Activated B cell treated with CpG ODN at 0.5 μM for 24 hours (primary cell): Measurements from ENCODE around the gene RNF180. TPM values are rescaled to one million over a fixed set of nuclear protein-coding genes. Genes with fewer than 3 reads are reported as not detected.

ENCODE experiments used
- ATAC-seq: fragments of 200-7000 bp; cut with Tn5 transposase; one replicate; pipeline ENCODE4 v1.10.0; 2021; ENCODE audit warnings: low read depth, mild to moderate bottlenecking, moderate library complexity
- CTCF ChIA-PET: fragments of 350-600 bp; sonication (Branson Sonifier 250); formaldehyde crosslinking; loops from one replicate; lab custom pipeline; 2021; ENCODE audit warnings: antibody characterized with exemption; lab: Charles Lee
- POLR2A ChIA-PET: fragments of 350-600 bp; sonication (Branson Sonifier 250); formaldehyde crosslinking; loops from one replicate; lab custom pipeline; 2021; ENCODE audit warnings: antibody characterized with exemption; lab: Charles Lee
- DNase-seq: peaks from one replicate; pipeline ENCODE4 v3.0.0; 2022
- H3K27ac Mint-ChIP-seq: one replicate; pipeline ENCODE4 v1.8.0; 2020; ENCODE audit warnings: mixed read lengths
- H3K27me3 Mint-ChIP-seq: one replicate; pipeline ENCODE4 v1.8.0; 2021; ENCODE audit warnings: mixed read lengths
- H3K36me3 Mint-ChIP-seq: one replicate; pipeline ENCODE4 v1.8.0; 2021; ENCODE audit warnings: low read depth, mixed read lengths
- H3K4me1 Mint-ChIP-seq: one replicate; pipeline ENCODE4 v1.8.0; 2021; ENCODE audit warnings: mixed read lengths
- H3K4me3 Mint-ChIP-seq: one replicate; pipeline ENCODE4 v1.8.0; 2020; ENCODE audit warnings: mild to moderate bottlenecking, mixed read lengths
- H3K9me3 Mint-ChIP-seq: one replicate; pipeline ENCODE4 v1.8.0; 2020; ENCODE audit warnings: mixed read lengths
- intact Hi-C: fragments of 100-400 bp; cut with micrococcal nuclease; formaldehyde crosslinking; loops from one replicate; pipeline ENCODE4 v1.15.1; 2024
- total RNA-seq: library from RNA; stranded (reverse); gene quantifications from 2 replicates; pipeline ENCODE4 v1.2.3, GENCODE V29; 2022
- TF ChIP-seq, protein P1 (sequence below): fragments of 200-600 bp; IDR thresholded peaks from one replicate; pipeline ENCODE4 v1.8.0; 2022; ENCODE audit warnings: antibody characterized with exemption, mild to moderate bottlenecking

Gene RNF180
- total RNA-seq, 1 donor from 2014 or later = not detected

DNA sequence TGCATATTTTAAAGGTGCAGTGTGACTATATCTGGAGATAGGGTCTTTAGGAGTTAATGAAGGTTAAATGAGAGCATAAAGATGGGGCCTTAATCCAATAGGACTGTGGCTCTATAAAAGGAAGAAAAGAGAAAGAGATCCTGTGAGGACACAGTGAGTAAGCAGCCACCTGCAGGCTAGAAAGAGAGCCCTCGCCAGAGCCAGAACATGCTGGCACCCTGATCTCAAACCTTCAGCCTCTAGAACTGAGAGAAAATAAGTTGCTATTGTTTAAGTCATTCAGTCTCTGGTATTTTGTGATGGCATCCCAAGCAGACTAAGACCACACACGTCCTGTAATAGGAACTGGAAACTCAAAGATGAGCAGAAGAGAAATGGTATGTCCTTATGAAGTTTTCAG, 41.0 kb downstream of the RNF180 start:
- Mint-ChIP-seq H3K9me3 (no peaks in the 10 kb centered on the region), H3K4me1 (no peaks in the 10 kb centered on the region), H3K27ac (no peak overlapping the region), H3K27me3 (no peaks in the 10 kb centered on the region), H3K36me3 (no peaks in the 10 kb centered on the region), H3K4me3 (no peak overlapping the region)
- ChIA-PET POLR2A (no interaction called here), CTCF (no interaction called here)
- intact Hi-C loops = no loop called here
- TF ChIP-seq, protein P1, sequence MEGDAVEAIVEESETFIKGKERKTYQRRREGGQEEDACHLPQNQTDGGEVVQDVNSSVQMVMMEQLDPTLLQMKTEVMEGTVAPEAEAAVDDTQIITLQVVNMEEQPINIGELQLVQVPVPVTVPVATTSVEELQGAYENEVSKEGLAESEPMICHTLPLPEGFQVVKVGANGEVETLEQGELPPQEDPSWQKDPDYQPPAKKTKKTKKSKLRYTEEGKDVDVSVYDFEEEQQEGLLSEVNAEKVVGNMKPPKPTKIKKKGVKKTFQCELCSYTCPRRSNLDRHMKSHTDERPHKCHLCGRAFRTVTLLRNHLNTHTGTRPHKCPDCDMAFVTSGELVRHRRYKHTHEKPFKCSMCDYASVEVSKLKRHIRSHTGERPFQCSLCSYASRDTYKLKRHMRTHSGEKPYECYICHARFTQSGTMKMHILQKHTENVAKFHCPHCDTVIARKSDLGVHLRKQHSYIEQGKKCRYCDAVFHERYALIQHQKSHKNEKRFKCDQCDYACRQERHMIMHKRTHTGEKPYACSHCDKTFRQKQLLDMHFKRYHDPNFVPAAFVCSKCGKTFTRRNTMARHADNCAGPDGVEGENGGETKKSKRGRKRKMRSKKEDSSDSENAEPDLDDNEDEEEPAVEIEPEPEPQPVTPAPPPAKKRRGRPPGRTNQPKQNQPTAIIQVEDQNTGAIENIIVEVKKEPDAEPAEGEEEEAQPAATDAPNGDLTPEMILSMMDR = no peak
- DNase-seq (no peak), ATAC-seq (no peak)

DNA sequence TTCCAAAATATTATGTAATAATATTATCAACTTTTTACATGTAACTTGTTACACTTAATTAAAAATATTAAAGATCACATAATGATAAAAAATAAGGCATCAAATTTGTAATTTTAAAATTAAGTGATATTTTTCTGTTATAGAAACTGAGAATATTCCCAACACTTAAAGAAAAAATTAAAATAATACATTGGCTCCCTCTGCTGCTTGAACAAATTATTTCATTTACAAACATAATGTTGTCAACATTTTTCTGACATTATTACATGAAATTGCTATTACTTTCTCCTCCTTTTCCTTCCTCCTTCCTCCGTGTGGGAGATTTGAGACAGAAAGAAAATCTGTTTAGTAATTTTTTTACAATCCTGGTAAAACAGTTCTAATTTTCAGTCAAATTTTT, 42.3 kb downstream of the RNF180 start:
- H3K4me3 Mint-ChIP-seq = no peak overlapping the region
- H3K27ac Mint-ChIP-seq = no peak overlapping the region
- no peaks in the 10 kb centered on the region for H3K36me3 Mint-ChIP-seq
- no peaks in the 10 kb centered on the region for H3K9me3 Mint-ChIP-seq
- ChIA-PET POLR2A (no interaction called here), CTCF (no interaction called here)
- H3K4me1 Mint-ChIP-seq = no peaks in the 10 kb centered on the region
- intact Hi-C loops = no loop called here
- no peak for ATAC-seq
- no peaks in the 10 kb centered on the region for H3K27me3 Mint-ChIP-seq
- DNase-seq = no peak
- TF ChIP-seq, protein P1 = no peak

DNA sequence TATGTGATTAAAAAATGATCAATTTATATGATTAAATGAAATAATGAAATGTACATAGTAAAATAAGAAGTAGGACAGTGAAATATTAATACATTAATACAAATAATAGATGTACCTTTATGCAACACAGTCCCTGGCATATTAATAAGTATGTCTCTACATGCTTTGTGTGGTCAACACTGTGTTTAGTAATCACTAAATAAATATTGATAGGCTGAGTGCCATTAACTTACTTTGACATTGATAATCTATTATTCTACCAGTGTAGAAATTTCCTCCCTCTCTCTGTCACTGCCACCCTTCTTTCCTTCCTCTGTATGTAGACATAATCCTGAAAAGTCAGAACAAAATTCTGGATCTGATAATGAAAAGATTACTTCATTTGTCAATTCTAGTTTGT, 43.7 kb downstream of the RNF180 start:
- no peak for DNase-seq
- H3K9me3 Mint-ChIP-seq = no peaks in the 10 kb centered on the region
- ATAC-seq = no peak
- ChIA-PET CTCF (no interaction called here), POLR2A (no interaction called here)
- TF ChIP-seq, protein P1 = no peak
- no peaks in the 10 kb centered on the region for H3K27me3 Mint-ChIP-seq
- no peaks in the 10 kb centered on the region for H3K36me3 Mint-ChIP-seq
- no peak overlapping the region for H3K4me3 Mint-ChIP-seq
- H3K4me1 Mint-ChIP-seq = no peaks in the 10 kb centered on the region
- intact Hi-C loops = no loop called here
- no peak overlapping the region for H3K27ac Mint-ChIP-seq

DNA sequence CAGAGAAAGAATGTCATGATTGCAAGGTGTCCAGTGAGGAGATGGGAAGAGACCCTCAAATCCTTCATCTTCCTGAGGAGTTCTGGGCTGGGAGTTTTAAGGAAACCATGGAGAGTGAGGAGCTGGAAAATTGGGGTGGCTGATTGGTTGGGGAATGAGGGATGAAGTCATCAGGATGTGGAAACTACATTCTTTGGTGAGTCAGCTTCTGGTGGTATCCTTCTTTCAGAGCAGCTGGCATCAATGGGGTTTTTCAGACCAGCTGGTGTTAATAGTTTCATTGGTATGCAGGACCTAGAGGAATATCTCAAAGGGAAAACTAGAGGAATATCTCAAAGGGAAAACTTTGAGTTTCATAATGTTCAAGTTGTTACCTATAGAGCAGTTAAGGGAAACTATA, 45.2 kb downstream of the RNF180 start:
- DNase-seq (no peak), ATAC-seq (no peak)
- intact Hi-C loops = no loop called here
- Mint-ChIP-seq H3K27me3 (no peaks in the 10 kb centered on the region), H3K4me3 (no peak overlapping the region), H3K4me1 (no peaks in the 10 kb centered on the region), H3K27ac (no peak overlapping the region), H3K9me3 (no peaks in the 10 kb centered on the region), H3K36me3 (no peaks in the 10 kb centered on the region)
- TF ChIP-seq, protein P1 = no peak
- ChIA-PET POLR2A (no interaction called here), CTCF (no interaction called here)

DNA sequence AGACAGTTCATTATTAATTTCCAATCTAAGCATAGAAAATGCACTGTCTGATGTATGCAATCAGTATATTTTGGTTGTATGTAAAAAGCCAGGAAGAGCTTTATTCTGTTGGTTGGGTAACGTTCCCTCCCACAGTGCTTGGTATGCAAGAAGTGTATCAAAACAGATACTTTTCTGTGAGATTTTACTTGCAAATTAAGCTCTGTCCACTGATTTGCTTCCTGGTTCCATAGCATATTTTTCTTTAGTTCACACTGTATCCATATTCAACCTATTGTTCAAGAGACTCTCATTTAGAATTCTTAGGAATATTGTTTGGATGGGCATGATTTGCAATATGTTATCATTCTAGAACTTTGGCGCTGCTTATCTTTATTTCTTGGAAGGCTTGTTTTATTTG, 47.4 kb downstream of the RNF180 start:
- DNase-seq (no peak), ATAC-seq (no peak)
- ChIA-PET POLR2A (no interaction called here), CTCF (no interaction called here)
- no peaks in the 10 kb centered on the region for H3K9me3 Mint-ChIP-seq
- H3K4me3 Mint-ChIP-seq = no peak overlapping the region
- intact Hi-C loops = no loop called here
- TF ChIP-seq, protein P1 = no peak
- no peaks in the 10 kb centered on the region for H3K4me1 Mint-ChIP-seq
- no peak overlapping the region for H3K27ac Mint-ChIP-seq
- no peaks in the 10 kb centered on the region for H3K27me3 Mint-ChIP-seq
- H3K36me3 Mint-ChIP-seq = no peaks in the 10 kb centered on the region
